Activated CD4-positive, alpha-beta T cell treated with anti-CD3 and anti-CD28 coated beads for 36 hours (primary cell): ENCODE data around the gene GAS2L1. TPM values are rescaled to one million over a fixed set of nuclear protein-coding genes. Genes with fewer than 3 reads are reported as not detected.

Source experiments
- ATAC-seq: fragments of 200-7000 bp; cut with Tn5 transposase; one replicate; pipeline ENCODE4 v1.10.0; 2021; ENCODE audit warnings: mild to moderate bottlenecking, moderate library complexity
- CTCF ChIA-PET: fragments of 350-600 bp; sonication (Branson Sonifier 250); formaldehyde crosslinking; loops from one replicate; lab custom pipeline; 2021; ENCODE audit warnings: antibody characterized with exemption; lab: Charles Lee
- POLR2A ChIA-PET: fragments of 350-600 bp; sonication (Branson Sonifier 250); formaldehyde crosslinking; loops from one replicate; lab custom pipeline; 2021; ENCODE audit warnings: antibody characterized with exemption, inconsistent platforms; lab: Charles Lee
- DNase-seq: peaks from one replicate; pipeline ENCODE4 v3.0.0-alpha.2; 2020
- H3K27ac Mint-ChIP-seq: one replicate; pipeline ENCODE4 v1.8.0; 2021; ENCODE audit warnings: mixed read lengths
- H3K27me3 Mint-ChIP-seq: one replicate; pipeline ENCODE4 v1.8.0; 2021; ENCODE audit warnings: mixed read lengths
- H3K36me3 Mint-ChIP-seq: one replicate; pipeline ENCODE4 v1.8.0; 2021; ENCODE audit warnings: low read depth, mixed read lengths
- H3K4me1 Mint-ChIP-seq: one replicate; pipeline ENCODE4 v1.8.0; 2021; ENCODE audit warnings: mixed read lengths
- H3K4me3 Mint-ChIP-seq: one replicate; pipeline ENCODE4 v1.8.0; 2021; ENCODE audit warnings: mild to moderate bottlenecking, moderate library complexity, mixed read lengths
- H3K9me3 Mint-ChIP-seq: one replicate; pipeline ENCODE4 v1.8.0; 2021; ENCODE audit warnings: low read depth, mixed read lengths
- intact Hi-C, 2 experiments: fragments of 100-400 bp; cut with DNase I in 1 of 2; cut with micrococcal nuclease in 1 of 2; formaldehyde crosslinking; loops; one replicate each; pipeline versions ENCODE4 v1.14.2 to v1.15.1; 2022 to 2024; cut with DNase I, micrococcal nuclease
- total RNA-seq, 2 experiments: library from RNA; stranded (reverse); gene quantifications; one replicate each; pipeline ENCODE4 v1.2.3, GENCODE V29; 2021

Gene GAS2L1
- total RNA-seq, 2 experiments from 2014 or later: 0.84 to 0.98 TPM

DNA sequence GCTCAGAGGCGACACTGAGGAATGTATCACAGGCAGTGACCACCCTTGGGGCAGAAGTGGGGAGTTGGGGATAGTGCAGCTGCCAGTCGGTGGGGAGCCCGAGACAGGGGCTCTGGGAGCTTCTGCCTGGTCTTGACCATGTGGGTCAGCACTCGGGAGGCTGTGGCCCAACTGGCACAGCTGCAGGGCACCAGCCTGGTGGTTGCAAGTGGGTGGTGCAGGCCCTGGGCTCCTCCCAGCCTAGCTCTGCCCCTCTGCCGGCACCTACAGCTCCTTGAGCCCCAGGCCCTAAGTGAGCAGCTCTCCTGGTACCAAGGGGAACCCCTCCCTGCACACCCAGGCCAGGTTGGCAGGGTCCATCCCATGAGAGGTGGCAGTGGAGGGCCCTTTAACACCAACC lies 21.6 kb downstream of the GAS2L1 start:
- Mint-ChIP-seq H3K36me3 (peaks cover 6% of the 10 kb centered on the region), H3K27me3 (no peaks in the 10 kb centered on the region), H3K4me1 (no peaks in the 10 kb centered on the region), H3K4me3 (no peak overlapping the region), H3K9me3 (no peaks in the 10 kb centered on the region), H3K27ac (no peak overlapping the region)
- CTCF ChIA-PET: interaction anchor here (1.0 kb wide), 1 partner anchor 39 kb away, joined by 3 read pairs; no protein-coding TSS in a partner anchor
- intact Hi-C loops: no loop called here
- POLR2A ChIA-PET: no interaction called here
- ATAC-seq (peak; percentile 19), DNase-seq (no peak)

- ChIA-PET POLR2A (no interaction called here), CTCF (interaction anchor here (1.0 kb wide), 1 partner anchor 40 kb away, joined by 3 read pairs; no protein-coding TSS in a partner anchor)
- intact Hi-C loops: no loop called here
- ATAC-seq: peak; percentile 16
- no peak overlapping the region for H3K27ac Mint-ChIP-seq
- DNase-seq: no peak
- H3K4me3 Mint-ChIP-seq: no peak overlapping the region
- H3K36me3 Mint-ChIP-seq: peaks cover 6% of the 10 kb centered on the region
- H3K4me1 Mint-ChIP-seq: no peaks in the 10 kb centered on the region
- no peaks in the 10 kb centered on the region for H3K9me3 Mint-ChIP-seq
- no peaks in the 10 kb centered on the region for H3K27me3 Mint-ChIP-seq
Measured at GRCh38 chr22:29328566-29329500, 22.4 kb downstream of the GAS2L1 start.

DNA sequence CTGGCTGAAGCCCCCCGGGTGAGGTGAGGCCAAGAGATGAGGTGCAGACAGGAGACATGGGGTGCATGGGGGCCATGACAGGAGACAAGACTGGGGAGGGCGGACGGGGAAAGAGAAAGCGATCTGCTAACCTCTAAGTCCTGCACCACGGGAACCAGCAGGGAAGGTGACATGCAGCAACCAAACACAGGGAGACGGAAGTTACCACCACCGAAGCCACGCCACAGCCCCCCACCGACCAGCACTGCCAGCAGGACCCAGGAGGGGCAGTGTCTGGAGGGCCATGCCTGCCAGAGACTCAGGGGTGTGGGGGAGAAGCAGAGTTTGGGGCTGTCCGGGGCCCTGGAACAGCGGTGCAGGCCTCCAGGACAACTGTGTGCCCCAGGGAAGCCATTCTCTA lies 23.1 kb downstream of the GAS2L1 start:
- Mint-ChIP-seq H3K4me1 (no peaks in the 10 kb centered on the region), H3K9me3 (no peaks in the 10 kb centered on the region), H3K27me3 (no peaks in the 10 kb centered on the region), H3K36me3 (peaks cover 6% of the 10 kb centered on the region), H3K27ac (no peak overlapping the region), H3K4me3 (no peak overlapping the region)
- DNase-seq (no peak), ATAC-seq (no peak)
- CTCF ChIA-PET: interaction anchor here (1.0 kb wide), 1 partner anchor 21 kb away, joined by 3 read pairs; no protein-coding TSS in a partner anchor
- intact Hi-C loops: no loop called here
- POLR2A ChIA-PET: no interaction called here

- POLR2A ChIA-PET: no interaction called here
- DNase-seq (no peak), ATAC-seq (no peak)
- intact Hi-C loops: no loop called here
- Mint-ChIP-seq H3K4me3 (no peak overlapping the region), H3K36me3 (peaks cover 6% of the 10 kb centered on the region), H3K27me3 (no peaks in the 10 kb centered on the region), H3K9me3 (no peaks in the 10 kb centered on the region), H3K4me1 (no peaks in the 10 kb centered on the region), H3K27ac (no peak overlapping the region)
- CTCF ChIA-PET: interaction anchor here (1.0 kb wide), 1 partner anchor 22 kb away, joined by 3 read pairs; no protein-coding TSS in a partner anchor
Measured at GRCh38 chr22:29330291-29330690, 23.8 kb downstream of the GAS2L1 start.

- intact Hi-C loops: no loop called here
- peaks cover 10% of the 10 kb centered on the region for H3K36me3 Mint-ChIP-seq
- no peaks in the 10 kb centered on the region for H3K9me3 Mint-ChIP-seq
- H3K27ac Mint-ChIP-seq: no peak overlapping the region
- no peak for DNase-seq
- no peak for ATAC-seq
- CTCF ChIA-PET: interaction anchor here (1.0 kb wide), 1 partner anchor 22 kb away, joined by 3 read pairs; no protein-coding TSS in a partner anchor
- POLR2A ChIA-PET: no interaction called here
- no peaks in the 10 kb centered on the region for H3K27me3 Mint-ChIP-seq
- no peak overlapping the region for H3K4me3 Mint-ChIP-seq
- H3K4me1 Mint-ChIP-seq: no peaks in the 10 kb centered on the region
Measured at GRCh38 chr22:29330753-29331152, 24.3 kb downstream of the GAS2L1 start.

GRCh38 chr22:29331213-29331612 lies 24.8 kb downstream of the GAS2L1 start:
- DNase-seq (no peak), ATAC-seq (no peak)
- ChIA-PET CTCF (interaction anchor here (0.7 kb wide), 1 partner anchor 328 kb away, joined by 3 read pairs; no protein-coding TSS in a partner anchor), POLR2A (no interaction called here)
- no peaks in the 10 kb centered on the region for H3K27me3 Mint-ChIP-seq
- no peak overlapping the region for H3K27ac Mint-ChIP-seq
- H3K9me3 Mint-ChIP-seq: no peaks in the 10 kb centered on the region
- peaks cover 14% of the 10 kb centered on the region for H3K36me3 Mint-ChIP-seq
- intact Hi-C loops: no loop called here
- H3K4me3 Mint-ChIP-seq: no peak overlapping the region
- no peaks in the 10 kb centered on the region for H3K4me1 Mint-ChIP-seq

- CTCF ChIA-PET: interaction anchor here (0.7 kb wide), 1 partner anchor 328 kb away, joined by 3 read pairs; no protein-coding TSS in a partner anchor
- no peaks in the 10 kb centered on the region for H3K27me3 Mint-ChIP-seq
Measured at GRCh38 chr22:29331658-29332300, 25.3 kb downstream of the GAS2L1 start.

GRCh38 chr22:29332886-29333496 lies 26.5 kb downstream of the GAS2L1 start:
- H3K27me3 Mint-ChIP-seq: no peaks in the 10 kb centered on the region
- H3K4me3 Mint-ChIP-seq: no peak overlapping the region
- H3K9me3 Mint-ChIP-seq: no peaks in the 10 kb centered on the region
- H3K4me1 Mint-ChIP-seq: no peaks in the 10 kb centered on the region
- ATAC-seq (no peak), DNase-seq (no peak)
- H3K36me3 Mint-ChIP-seq: peaks cover 16% of the 10 kb centered on the region
- POLR2A ChIA-PET: no interaction called here
- intact Hi-C loops: no loop called here
- H3K27ac Mint-ChIP-seq: no peak overlapping the region
- CTCF ChIA-PET: no interaction called here

More at GRCh38 chr22:29331658-29332300, 25.3 kb downstream of the GAS2L1 start:
- Mint-ChIP-seq H3K4me1 (no peaks in the 10 kb centered on the region), H3K9me3 (no peaks in the 10 kb centered on the region), H3K36me3 (peaks cover 16% of the 10 kb centered on the region), H3K4me3 (no peak overlapping the region), H3K27ac (no peak overlapping the region)
- POLR2A ChIA-PET: no interaction called here
- intact Hi-C loops: no loop called here
- ATAC-seq (no peak), DNase-seq (no peak)

DNA sequence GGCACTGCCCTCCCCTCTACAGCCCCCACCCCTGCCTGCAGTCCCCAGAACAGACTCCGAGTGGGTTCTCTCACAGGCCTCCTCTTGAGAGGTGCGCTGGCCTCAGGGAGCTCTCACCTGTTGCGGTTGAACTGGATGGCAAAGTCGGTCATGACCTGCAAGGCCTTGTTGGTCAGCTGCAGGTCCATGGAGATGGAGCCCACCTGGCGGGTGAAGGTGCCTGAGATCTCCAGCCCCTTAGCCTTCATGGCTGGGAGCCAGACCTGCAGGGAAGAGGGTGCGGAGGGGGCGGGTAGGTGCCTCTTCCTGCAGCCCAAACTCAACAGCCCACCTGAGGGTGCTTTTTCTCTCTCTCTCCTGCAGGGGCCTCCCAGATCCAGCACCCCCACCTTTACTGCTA lies 27.7 kb downstream of the GAS2L1 start:
- intact Hi-C loops: no loop called here
- no peak overlapping the region for H3K4me3 Mint-ChIP-seq
- no peaks in the 10 kb centered on the region for H3K4me1 Mint-ChIP-seq
- H3K27me3 Mint-ChIP-seq: no peaks in the 10 kb centered on the region
- ChIA-PET CTCF (no interaction called here), POLR2A (no interaction called here)
- no peak for ATAC-seq
- no peak for DNase-seq
- H3K27ac Mint-ChIP-seq: no peak overlapping the region
- H3K36me3 Mint-ChIP-seq: peaks cover 23% of the 10 kb centered on the region
- no peaks in the 10 kb centered on the region for H3K9me3 Mint-ChIP-seq

DNA sequence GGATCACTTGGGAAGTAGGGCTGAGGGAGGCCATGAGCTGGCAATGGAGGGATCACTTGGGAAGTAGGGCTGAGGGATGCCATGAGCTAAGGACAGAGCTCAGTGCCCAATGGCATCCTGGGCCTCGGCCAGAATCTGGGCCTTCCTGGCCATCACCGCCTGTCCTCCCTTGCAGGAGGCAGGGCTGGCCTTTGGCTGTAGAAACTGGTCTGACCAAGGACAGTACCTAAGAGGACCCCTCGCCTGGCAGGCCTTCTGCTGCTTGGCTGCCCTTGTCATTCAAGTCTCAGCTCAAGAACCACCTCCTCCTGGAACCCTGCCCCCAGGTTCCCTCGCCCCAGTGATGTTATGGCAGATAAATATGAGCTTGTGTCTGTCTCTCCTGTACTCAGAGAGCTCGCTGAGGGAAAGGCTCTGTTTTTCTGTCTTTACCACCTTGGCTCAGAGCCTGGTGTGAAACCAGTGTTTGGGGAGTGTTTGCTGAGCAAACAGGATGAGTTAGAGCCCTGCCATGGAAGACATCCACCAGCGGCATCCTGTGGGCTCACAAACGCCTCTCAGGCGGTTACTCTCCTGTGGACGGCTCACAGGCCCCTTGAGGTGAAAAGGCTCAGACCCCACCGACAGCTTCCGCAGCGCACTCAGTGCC lies 28.4 kb downstream of the GAS2L1 start:
- Mint-ChIP-seq H3K27me3 (no peaks in the 10 kb centered on the region), H3K27ac (no peak overlapping the region), H3K4me1 (no peaks in the 10 kb centered on the region), H3K4me3 (no peak overlapping the region), H3K9me3 (no peaks in the 10 kb centered on the region), H3K36me3 (peaks cover 26% of the 10 kb centered on the region)
- intact Hi-C loops: no loop called here
- ChIA-PET CTCF (no interaction called here), POLR2A (no interaction called here)
- DNase-seq (no peak), ATAC-seq (no peak)

DNA sequence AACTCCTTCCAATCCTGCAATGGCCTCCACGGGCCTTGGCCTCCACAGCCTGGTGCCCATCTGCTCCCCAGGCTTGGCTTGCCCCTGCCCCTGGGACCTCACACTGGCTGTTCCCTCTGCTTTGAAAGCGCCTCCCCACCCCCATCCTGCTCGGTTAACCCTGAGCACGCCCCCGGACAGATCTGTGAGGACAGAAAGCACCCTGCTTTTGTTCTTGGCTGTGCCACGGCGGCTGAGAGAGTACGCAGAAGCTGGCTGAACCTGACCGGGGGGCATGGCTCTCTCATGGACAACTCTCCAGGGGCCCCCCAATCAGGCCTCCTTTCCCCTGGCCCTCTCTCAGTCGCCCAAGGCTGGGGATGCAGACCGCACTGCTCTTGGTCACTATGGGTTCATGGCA lies 29.2 kb downstream of the GAS2L1 start:
- no peaks in the 10 kb centered on the region for H3K27me3 Mint-ChIP-seq
- intact Hi-C loops: no loop called here
- H3K9me3 Mint-ChIP-seq: no peaks in the 10 kb centered on the region
- POLR2A ChIA-PET: no interaction called here
- CTCF ChIA-PET: interaction anchor here (0.6 kb wide), 1 partner anchor 90 kb away, joined by 3 read pairs; no protein-coding TSS in a partner anchor
- H3K4me1 Mint-ChIP-seq: no peaks in the 10 kb centered on the region
- ATAC-seq: no peak
- H3K36me3 Mint-ChIP-seq: peaks cover 29% of the 10 kb centered on the region
- DNase-seq: no peak
- no peak overlapping the region for H3K4me3 Mint-ChIP-seq
- no peak overlapping the region for H3K27ac Mint-ChIP-seq
